MM.1S (cell line): ENCODE results near the gene SUPT6H.

Experiments
- CTCF ChIP-seq: fragments of 300-600 bp; sonication (generic); IDR thresholded peaks from 2 replicates; pipeline ENCODE4 v1.5.1; 2016; ENCODE audit warnings: antibody characterized with exemption, low read length, mixed read lengths
- EZH2 ChIP-seq: fragments of 300-600 bp; sonication (generic); optimal IDR thresholded peaks from 2 replicates; pipeline ENCODE3; 2017; ENCODE audit warnings: low read depth, mild to moderate bottlenecking, antibody characterized with exemption, low read length, mixed read lengths

DNA sequence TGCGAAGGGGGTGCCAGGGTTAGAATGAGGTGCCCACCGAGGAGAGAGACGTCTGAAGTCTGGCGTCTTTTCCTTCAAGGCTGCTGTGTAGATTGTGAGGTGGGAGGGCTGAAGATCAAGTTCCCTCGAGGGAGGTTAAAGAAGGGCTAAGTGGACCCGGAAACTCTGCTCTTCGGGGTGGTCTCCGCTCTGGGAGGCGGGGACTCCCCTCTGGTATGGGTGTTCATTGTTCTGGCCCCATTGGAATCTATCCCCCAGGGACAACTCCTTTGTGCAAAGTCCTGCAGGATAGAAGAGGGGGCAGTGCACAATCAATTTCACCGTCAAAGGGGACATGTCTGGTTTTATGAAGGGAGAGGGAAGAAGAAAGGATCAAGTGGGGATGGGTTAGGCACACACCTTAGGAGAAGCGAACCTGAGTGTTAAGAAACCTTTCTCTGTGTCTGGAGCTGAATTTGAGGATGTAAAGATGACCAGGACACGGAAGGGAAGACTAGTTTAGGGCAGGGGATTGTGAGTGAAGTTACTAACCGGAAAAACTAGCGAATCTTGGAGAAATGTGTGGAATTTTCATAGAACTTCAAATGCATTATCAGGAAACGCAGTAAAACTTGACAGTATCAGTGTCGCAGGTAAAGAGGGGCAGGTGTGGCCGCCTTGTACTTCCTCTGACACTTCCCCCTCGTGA lies 56.5 kb downstream of the SUPT6H start:
- TF ChIP-seq CTCF: no peak
- no peak for TF ChIP-seq EZH2
